ENCODE data around the gene MYH15. TPM values are rescaled to one million over a fixed set of nuclear protein-coding genes. Genes with fewer than 3 reads are reported as not detected.
"Not testable (repeated sequence)": the region's sequence is repeated elsewhere in the genome, so short reads cannot be mapped to it uniquely, and the experiment has no call there.

The MYH15 gene
- total RNA-seq, 1 experiment from 2014 or later: 1.2 TPM

DNA sequence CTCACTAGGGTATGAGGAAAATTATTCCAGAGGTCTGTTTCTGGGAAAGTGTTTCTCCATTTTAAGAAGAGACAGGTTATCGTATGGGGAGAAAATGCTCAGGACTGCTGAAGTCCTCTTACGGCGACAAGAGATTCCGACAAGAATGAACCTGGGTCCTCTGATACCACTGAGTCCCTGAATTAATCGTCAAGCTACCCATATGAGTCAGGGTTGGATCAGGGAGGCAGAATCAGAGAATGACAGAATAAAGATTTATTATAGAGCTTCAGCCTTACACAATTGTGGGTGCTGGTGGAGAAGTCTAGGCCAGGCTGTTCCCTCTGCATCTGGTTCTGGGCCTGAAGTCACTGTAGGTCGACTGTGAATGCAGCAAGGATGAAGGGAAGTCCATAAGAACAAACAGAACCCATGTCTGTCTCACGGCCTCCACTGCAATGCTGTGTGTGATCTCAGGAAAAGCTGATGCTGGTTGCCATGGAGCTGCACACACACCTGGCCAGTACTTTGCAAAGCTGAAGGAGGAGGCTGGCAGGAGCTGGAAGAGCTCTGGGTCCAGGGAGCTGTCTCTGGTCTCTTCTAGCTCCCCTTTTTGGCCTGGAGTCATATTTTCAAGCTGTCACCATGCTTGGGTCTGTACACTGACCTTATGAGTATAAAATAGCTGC lies 130.1 kb downstream of the MYH15 start:
- no peak overlapping the region for H3K27ac ChIP-seq (ENCODE audit: low read length)
- POLR2A ChIA-PET: interaction anchor here (0.6 kb wide), 1 partner anchor 9 kb away, joined by 3 read pairs; no protein-coding TSS in a partner anchor
- CTCF ChIA-PET: no interaction called here
- BruUV-seq (replicated peaks): no TSS peak
- TF ChIP-seq, protein P1, sequence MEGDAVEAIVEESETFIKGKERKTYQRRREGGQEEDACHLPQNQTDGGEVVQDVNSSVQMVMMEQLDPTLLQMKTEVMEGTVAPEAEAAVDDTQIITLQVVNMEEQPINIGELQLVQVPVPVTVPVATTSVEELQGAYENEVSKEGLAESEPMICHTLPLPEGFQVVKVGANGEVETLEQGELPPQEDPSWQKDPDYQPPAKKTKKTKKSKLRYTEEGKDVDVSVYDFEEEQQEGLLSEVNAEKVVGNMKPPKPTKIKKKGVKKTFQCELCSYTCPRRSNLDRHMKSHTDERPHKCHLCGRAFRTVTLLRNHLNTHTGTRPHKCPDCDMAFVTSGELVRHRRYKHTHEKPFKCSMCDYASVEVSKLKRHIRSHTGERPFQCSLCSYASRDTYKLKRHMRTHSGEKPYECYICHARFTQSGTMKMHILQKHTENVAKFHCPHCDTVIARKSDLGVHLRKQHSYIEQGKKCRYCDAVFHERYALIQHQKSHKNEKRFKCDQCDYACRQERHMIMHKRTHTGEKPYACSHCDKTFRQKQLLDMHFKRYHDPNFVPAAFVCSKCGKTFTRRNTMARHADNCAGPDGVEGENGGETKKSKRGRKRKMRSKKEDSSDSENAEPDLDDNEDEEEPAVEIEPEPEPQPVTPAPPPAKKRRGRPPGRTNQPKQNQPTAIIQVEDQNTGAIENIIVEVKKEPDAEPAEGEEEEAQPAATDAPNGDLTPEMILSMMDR (IDR thresholded peaks at IDR 0.05): no peak
- TF ChIP-seq POLR2AphosphoS5 (IDR thresholded peaks at IDR 0.05; ENCODE audit: low read depth, low read length) (no peak), TCF7L2 (IDR thresholded peaks at IDR 0.05; ENCODE audit: low read depth, low read length) (no peak), SIN3A (IDR thresholded peaks at IDR 0.05; ENCODE audit: borderline replicate concordance, insufficient read depth, low read depth, low read length) (no peak)
- TF ChIP-seq, protein P2, sequence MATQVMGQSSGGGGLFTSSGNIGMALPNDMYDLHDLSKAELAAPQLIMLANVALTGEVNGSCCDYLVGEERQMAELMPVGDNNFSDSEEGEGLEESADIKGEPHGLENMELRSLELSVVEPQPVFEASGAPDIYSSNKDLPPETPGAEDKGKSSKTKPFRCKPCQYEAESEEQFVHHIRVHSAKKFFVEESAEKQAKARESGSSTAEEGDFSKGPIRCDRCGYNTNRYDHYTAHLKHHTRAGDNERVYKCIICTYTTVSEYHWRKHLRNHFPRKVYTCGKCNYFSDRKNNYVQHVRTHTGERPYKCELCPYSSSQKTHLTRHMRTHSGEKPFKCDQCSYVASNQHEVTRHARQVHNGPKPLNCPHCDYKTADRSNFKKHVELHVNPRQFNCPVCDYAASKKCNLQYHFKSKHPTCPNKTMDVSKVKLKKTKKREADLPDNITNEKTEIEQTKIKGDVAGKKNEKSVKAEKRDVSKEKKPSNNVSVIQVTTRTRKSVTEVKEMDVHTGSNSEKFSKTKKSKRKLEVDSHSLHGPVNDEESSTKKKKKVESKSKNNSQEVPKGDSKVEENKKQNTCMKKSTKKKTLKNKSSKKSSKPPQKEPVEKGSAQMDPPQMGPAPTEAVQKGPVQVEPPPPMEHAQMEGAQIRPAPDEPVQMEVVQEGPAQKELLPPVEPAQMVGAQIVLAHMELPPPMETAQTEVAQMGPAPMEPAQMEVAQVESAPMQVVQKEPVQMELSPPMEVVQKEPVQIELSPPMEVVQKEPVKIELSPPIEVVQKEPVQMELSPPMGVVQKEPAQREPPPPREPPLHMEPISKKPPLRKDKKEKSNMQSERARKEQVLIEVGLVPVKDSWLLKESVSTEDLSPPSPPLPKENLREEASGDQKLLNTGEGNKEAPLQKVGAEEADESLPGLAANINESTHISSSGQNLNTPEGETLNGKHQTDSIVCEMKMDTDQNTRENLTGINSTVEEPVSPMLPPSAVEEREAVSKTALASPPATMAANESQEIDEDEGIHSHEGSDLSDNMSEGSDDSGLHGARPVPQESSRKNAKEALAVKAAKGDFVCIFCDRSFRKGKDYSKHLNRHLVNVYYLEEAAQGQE (IDR thresholded peaks at IDR 0.05; ENCODE audit: insufficient read depth in 1 of 2, low read depth in 2 of 2, low read length in 1 of 2): no peak
- no peaks in the 10 kb centered on the region for H3K4me1 ChIP-seq (ENCODE audit: control insufficient read depth, insufficient read depth, low read length)
- H3K4me3 ChIP-seq (ENCODE audit: low read depth in 2 of 2, low read length in 2 of 2): no peak overlapping the region
- in situ Hi-C loops (cut with HindIII; ENCODE audit: low pct_unique_long_range_greater_than_20kb, low sequenced_read_pairs) (no loop called here), intact Hi-C loops (cut with micrococcal nuclease; ENCODE audit: unreplicated experiment) (no loop called here)
- ATAC-seq: no peak
- DNase-seq (ENCODE audit: low read depth, low spot score): no peak
- H3K27me3 ChIP-seq (ENCODE audit: control insufficient read depth, insufficient read depth, low read length): no peaks in the 10 kb centered on the region
- no peaks in the 10 kb centered on the region for H3K36me3 ChIP-seq (ENCODE audit: control insufficient read depth, insufficient read depth, low read length)
- no peaks in the 10 kb centered on the region for H3K9me3 ChIP-seq (ENCODE audit: control insufficient read depth, insufficient read depth, low read depth, low read length)

DNA sequence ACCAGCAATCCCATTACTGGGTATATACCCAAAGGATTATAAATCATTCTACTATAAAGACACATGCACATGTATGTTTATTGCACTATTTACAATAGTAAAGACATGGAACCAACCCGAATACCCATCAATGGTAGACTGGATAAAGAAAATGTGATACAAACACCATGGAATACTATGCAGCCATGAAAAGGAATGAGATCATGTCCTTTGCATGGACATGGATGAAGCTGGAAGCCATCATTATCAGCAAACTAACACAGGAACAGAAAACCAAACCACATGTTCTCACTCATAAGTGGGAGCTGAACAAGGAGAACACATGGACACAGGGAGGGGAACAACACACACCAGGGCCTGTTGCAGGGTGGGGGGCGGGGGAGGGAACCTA lies 131.4 kb downstream of the MYH15 start:
- in situ Hi-C loops (cut with HindIII; ENCODE audit: low pct_unique_long_range_greater_than_20kb, low sequenced_read_pairs); DNase-seq (ENCODE audit: low read depth, low spot score); intact Hi-C loops (cut with micrococcal nuclease; ENCODE audit: unreplicated experiment); H3K27ac ChIP-seq (ENCODE audit: low read length); H3K4me1 ChIP-seq (ENCODE audit: control insufficient read depth, insufficient read depth, low read length); ATAC-seq; H3K4me3 ChIP-seq (ENCODE audit: low read depth in 2 of 2, low read length in 2 of 2); POLR2A ChIA-PET; H3K27me3 ChIP-seq (ENCODE audit: control insufficient read depth, insufficient read depth, low read length); H3K9me3 ChIP-seq (ENCODE audit: control insufficient read depth, insufficient read depth, low read depth, low read length); CTCF ChIA-PET; BruUV-seq (replicated peaks); H3K36me3 ChIP-seq (ENCODE audit: control insufficient read depth, insufficient read depth, low read length): not testable (repeated sequence)

DNA sequence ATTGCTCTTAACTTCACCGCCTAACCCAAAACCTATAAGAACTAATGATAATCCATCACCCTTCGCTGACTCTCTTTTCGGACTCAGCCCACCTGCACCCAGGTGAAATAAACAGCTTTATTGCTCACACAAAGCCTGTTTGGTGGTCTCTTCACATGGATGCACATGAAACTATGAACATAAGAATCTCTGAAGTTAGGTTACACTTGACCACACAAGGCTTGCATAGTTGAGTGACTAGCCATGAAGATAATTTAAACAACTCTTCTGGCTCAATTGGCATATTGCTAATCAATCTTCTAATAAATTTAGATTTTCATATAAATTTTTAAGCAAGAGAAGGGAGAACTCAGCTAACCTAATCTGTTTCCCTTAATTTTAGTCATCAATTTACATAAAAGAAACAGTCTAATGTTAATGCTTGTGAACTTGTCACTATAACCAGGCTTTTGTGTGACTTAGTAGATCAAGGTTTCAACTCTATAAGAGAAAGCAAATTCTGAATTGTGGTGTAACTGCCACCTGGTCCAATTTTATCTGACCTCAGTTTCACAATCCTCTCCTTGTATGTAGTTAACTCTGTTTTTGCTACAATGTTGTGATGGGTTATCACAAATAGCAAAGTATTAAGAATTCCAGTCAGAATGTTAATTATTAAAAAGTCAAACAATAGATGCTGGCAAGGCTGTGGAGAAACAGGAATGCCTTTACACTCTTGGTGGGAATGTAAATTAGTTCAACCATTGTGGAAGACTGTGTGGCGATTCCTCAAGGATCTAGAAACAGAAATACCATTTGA lies 132.0 kb downstream of the MYH15 start:
- POLR2A ChIA-PET: no interaction called here
- H3K4me1 ChIP-seq (ENCODE audit: control insufficient read depth, insufficient read depth, low read length): no peaks in the 10 kb centered on the region
- CTCF ChIA-PET: no interaction called here
- H3K27me3 ChIP-seq (ENCODE audit: control insufficient read depth, insufficient read depth, low read length): no peaks in the 10 kb centered on the region
- TF ChIP-seq, protein P1 (IDR thresholded peaks at IDR 0.05): no peak
- TF ChIP-seq POLR2AphosphoS5 (IDR thresholded peaks at IDR 0.05; ENCODE audit: low read depth, low read length) (no peak), SIN3A (IDR thresholded peaks at IDR 0.05; ENCODE audit: borderline replicate concordance, insufficient read depth, low read depth, low read length) (no peak), TCF7L2 (IDR thresholded peaks at IDR 0.05; ENCODE audit: low read depth, low read length) (no peak)
- TF ChIP-seq, protein P2 (IDR thresholded peaks at IDR 0.05; ENCODE audit: insufficient read depth in 1 of 2, low read depth in 2 of 2, low read length in 1 of 2): no peak
- no peak overlapping the region for H3K4me3 ChIP-seq (ENCODE audit: low read depth in 2 of 2, low read length in 2 of 2)
- no peaks in the 10 kb centered on the region for H3K36me3 ChIP-seq (ENCODE audit: control insufficient read depth, insufficient read depth, low read length)
- no peak for ATAC-seq
- no peak overlapping the region for H3K27ac ChIP-seq (ENCODE audit: low read length)
- in situ Hi-C loops (cut with HindIII; ENCODE audit: low pct_unique_long_range_greater_than_20kb, low sequenced_read_pairs) (no loop called here), intact Hi-C loops (cut with micrococcal nuclease; ENCODE audit: unreplicated experiment) (no loop called here)
- no TSS peak for BruUV-seq (replicated peaks)
- DNase-seq (ENCODE audit: low read depth, low spot score): no peak
- no peaks in the 10 kb centered on the region for H3K9me3 ChIP-seq (ENCODE audit: control insufficient read depth, insufficient read depth, low read depth, low read length)
